Endothelial cell (in vitro differentiated cells): Measurements from ENCODE around the gene CRACR2B. TPM values are rescaled to one million over a fixed set of nuclear protein-coding genes. Genes with fewer than 3 reads are reported as not detected.

Experiments used
- DNase-seq: peaks from one replicate; pipeline ENCODE4 v3.0.0; 2021; ENCODE audit warnings: low spot score
- H3K27ac Mint-ChIP-seq: one replicate; pipeline ENCODE4 v1.8.0; 2021; ENCODE audit warnings: mixed read lengths, inconsistent platforms; ENCODE audit not compliant: unreplicated experiment
- H3K27me3 Mint-ChIP-seq: one replicate; pipeline ENCODE4 v1.8.0; 2021; ENCODE audit warnings: mild to moderate bottlenecking, moderate library complexity, mixed read lengths, inconsistent platforms; ENCODE audit not compliant: unreplicated experiment
- H3K36me3 Mint-ChIP-seq: one replicate; pipeline ENCODE4 v1.8.0; 2021; ENCODE audit warnings: mild to moderate bottlenecking, low read depth, mixed read lengths, inconsistent platforms; ENCODE audit not compliant: unreplicated experiment
- H3K4me1 Mint-ChIP-seq: one replicate; pipeline ENCODE4 v1.8.0; 2021; ENCODE audit warnings: mild to moderate bottlenecking, mixed read lengths, inconsistent platforms; ENCODE audit not compliant: unreplicated experiment
- H3K4me3 Mint-ChIP-seq: one replicate; pipeline ENCODE4 v1.8.0; 2021; ENCODE audit warnings: mild to moderate bottlenecking, mixed read lengths, inconsistent platforms; ENCODE audit not compliant: unreplicated experiment
- H3K9me3 Mint-ChIP-seq: one replicate; pipeline ENCODE4 v1.8.0; 2021; ENCODE audit warnings: mixed read lengths, inconsistent platforms; ENCODE audit not compliant: unreplicated experiment
- total RNA-seq: library from RNA; stranded (reverse); fragmentation: NEBNext Ultra II Directional; extraction: Animal tissue kit (Norgen Biotek cat#: 25700); gene quantifications from one replicate; pipeline ENCODE4 v1.2.1, GENCODE V29; 2021; ENCODE audit not compliant: unreplicated experiment
- TF ChIP-seq, protein P1 (sequence below): fragments of 200-600 bp; sonication (generic); IDR thresholded peaks from one replicate; pipeline ENCODE4 v1.5.0; 2021; ENCODE audit warnings: antibody characterized with exemption; ENCODE audit not compliant: unreplicated experiment

Gene CRACR2B
- total RNA-seq, 1 donor from 2014 or later, result 28.8 TPM

DNA sequence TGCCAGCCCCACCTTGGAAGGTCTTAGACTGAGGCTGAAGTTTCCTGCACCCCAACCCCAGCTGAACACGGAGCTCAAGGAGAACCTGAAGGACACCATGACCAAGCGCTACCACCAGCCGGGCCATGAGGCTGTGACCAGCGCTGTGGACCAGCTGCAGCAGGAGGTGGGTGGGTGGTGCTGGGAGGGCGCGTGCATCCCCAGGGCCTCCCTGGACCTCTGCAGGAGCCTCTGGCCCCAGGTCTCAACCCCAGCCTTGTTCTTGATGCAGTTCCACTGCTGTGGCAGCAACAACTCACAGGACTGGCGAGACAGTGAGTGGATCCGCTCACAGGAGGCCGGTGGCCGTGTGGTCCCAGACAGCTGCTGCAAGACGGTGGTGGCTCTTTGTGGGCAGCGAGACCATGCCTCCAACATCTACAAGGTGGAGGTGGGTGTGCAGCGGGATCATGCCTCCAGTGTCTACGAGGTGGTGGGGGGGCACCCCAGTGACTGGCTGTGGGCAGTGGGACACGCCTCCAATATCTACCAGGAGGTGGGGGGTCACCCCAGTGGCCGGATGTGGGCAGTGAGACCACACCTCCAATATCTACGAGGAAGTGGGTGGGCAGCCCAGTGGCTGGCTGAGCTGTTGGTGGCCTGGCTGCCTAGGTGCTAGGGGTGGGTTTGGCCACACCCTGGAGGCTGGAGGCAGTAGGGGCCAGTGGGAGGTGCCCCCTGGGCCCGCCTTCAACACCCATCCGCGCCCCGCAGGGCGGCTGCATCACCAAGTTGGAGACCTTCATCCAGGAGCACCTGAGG, 9.7 kb downstream of the CRACR2B start:
- Mint-ChIP-seq H3K27me3 (peaks cover 6% of the 10 kb centered on the region), H3K36me3 (no peaks in the 10 kb centered on the region), H3K27ac (no peak overlapping the region), H3K4me1 (peaks cover 10% of the 10 kb centered on the region), H3K4me3 (no peak overlapping the region), H3K9me3 (no peaks in the 10 kb centered on the region)
- no peak for DNase-seq
- TF ChIP-seq, protein P1, sequence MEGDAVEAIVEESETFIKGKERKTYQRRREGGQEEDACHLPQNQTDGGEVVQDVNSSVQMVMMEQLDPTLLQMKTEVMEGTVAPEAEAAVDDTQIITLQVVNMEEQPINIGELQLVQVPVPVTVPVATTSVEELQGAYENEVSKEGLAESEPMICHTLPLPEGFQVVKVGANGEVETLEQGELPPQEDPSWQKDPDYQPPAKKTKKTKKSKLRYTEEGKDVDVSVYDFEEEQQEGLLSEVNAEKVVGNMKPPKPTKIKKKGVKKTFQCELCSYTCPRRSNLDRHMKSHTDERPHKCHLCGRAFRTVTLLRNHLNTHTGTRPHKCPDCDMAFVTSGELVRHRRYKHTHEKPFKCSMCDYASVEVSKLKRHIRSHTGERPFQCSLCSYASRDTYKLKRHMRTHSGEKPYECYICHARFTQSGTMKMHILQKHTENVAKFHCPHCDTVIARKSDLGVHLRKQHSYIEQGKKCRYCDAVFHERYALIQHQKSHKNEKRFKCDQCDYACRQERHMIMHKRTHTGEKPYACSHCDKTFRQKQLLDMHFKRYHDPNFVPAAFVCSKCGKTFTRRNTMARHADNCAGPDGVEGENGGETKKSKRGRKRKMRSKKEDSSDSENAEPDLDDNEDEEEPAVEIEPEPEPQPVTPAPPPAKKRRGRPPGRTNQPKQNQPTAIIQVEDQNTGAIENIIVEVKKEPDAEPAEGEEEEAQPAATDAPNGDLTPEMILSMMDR, result no peak

DNA sequence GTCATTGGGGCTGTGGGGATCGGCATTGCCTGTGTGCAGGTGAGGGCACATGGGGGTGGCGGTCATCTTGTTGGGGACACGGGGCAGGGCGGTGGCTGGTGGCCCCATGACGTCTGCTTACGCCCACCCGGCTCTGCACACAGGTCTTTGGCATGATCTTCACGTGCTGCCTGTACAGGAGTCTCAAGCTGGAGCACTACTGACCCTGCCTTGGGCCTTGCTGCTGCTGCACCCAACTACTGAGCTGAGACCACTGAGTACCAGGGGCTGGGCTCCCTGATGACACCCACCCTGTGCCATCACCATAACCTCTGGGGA, 10.2 kb downstream of the CRACR2B start:
- TF ChIP-seq, protein P1, result no peak
- H3K27ac Mint-ChIP-seq, result no peak overlapping the region
- no peak overlapping the region for H3K4me3 Mint-ChIP-seq
- peaks cover 6% of the 10 kb centered on the region for H3K27me3 Mint-ChIP-seq
- no peaks in the 10 kb centered on the region for H3K36me3 Mint-ChIP-seq
- no peaks in the 10 kb centered on the region for H3K9me3 Mint-ChIP-seq
- DNase-seq, result no peak
- peaks cover 10% of the 10 kb centered on the region for H3K4me1 Mint-ChIP-seq

DNA sequence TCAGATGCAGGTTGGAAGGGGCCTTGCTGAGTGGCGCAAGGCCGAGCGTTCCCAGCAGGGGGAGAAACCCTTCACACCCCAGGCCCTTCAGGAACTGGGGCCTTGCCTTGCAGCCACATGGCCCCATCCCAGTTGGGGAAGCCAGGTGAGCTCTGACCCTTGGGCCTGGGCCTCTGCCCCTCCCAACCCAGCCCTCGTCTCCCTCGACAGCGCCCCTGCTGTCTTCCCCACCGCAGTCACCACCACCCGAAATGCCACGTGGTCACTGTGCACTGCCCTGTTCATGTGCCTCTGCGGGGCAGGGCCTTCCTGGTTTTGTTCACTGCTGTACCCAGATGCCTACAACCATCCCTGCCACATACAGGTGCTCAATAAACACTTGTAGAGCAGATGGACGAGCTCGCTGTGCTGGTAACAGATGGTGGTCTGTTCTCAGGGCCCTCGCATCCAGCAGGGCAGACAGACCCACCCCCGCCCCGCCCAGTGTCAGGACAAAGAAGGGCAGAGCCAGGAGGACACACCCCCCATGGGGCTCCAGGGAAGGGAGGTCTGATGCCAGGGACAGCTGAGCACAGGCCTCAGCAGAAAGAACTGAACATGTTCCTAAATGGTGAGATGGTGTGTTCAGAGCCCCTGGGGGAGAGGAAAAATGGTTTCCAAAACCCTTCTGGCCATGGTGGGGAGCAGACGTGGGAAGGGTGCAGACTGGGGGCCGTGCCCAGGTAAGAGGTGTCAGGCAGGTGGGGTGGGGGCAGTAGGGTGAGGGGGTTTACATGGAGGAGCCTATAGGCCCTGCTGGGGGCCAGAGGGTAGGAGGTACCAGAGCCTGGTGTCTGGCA, 10.9 kb downstream of the CRACR2B start:
- no peaks in the 10 kb centered on the region for H3K36me3 Mint-ChIP-seq
- H3K27me3 Mint-ChIP-seq, result peaks cover 8% of the 10 kb centered on the region
- H3K4me3 Mint-ChIP-seq, result no peak overlapping the region
- no peaks in the 10 kb centered on the region for H3K9me3 Mint-ChIP-seq
- H3K4me1 Mint-ChIP-seq, result peaks cover 10% of the 10 kb centered on the region
- no peak overlapping the region for H3K27ac Mint-ChIP-seq
- TF ChIP-seq, protein P1, result peak; percentile 26
- peak; percentile 42 for DNase-seq

DNA sequence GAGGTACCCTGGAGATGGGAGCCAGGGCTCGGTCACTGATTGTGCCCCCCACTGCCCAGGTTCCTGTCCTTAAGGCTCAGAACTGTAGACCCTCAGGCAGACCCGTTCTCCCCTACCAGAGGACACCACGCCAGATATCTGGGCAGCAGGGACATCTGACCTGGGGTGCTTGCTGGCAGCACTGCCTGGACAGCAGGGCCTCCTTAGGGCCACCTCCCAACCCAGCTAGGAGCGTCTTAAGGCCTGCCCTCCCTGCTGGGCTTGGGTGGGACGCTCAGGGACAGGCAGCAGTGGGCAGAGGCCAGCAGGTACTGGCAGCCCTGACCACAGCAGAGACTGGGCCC, 11.5 kb downstream of the CRACR2B start:
- DNase-seq, result no peak
- Mint-ChIP-seq H3K27me3 (peaks cover 3% of the 10 kb centered on the region), H3K27ac (no peak overlapping the region), H3K36me3 (no peaks in the 10 kb centered on the region), H3K4me1 (peaks cover 7% of the 10 kb centered on the region), H3K9me3 (no peaks in the 10 kb centered on the region), H3K4me3 (no peak overlapping the region)
- TF ChIP-seq, protein P1, result no peak
